GM18861 (cell line): Measurements from ENCODE around the gene AGPAT4.
A peak's percentile ranks its signal among the peaks of the same experiment; 100 is the strongest.

Experiments used
- ATAC-seq: cut with Tn5 transposase; IDR thresholded peaks from one replicate; pipeline ENCODE4 v1.9.1; 2021; ENCODE audit not compliant: unreplicated experiment

AGPAT4 gene

DNA sequence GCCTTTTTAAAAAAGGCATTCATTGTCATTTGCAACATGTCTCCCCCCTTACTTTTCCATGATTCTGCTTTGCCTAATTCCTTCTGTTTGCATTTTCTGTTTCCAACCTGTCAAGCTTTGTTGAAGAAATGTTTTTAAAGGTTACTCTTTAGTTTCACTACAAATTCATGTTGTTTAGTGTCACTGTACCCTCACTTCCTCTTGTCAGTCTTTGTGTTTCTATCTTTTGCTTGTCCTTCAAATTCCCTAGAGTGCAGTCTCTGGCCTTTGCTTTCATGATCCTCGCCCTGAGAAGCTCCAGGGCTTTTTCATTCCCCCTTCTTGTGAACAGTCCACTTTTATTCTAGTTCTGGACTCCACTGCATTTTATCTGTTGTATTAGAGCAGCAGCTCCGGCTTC is 191.6 kb downstream of the AGPAT4 start:
- ATAC-seq = peak; percentile 63

GRCh38 chr6:161080263-161080970 is 193.4 kb downstream of the AGPAT4 start:
- ATAC-seq = no peak
